Right atrium auricular region (tissue), 2 donors: ENCODE results near the gene ANKEF1. TPM values are rescaled to one million over a fixed set of nuclear protein-coding genes. Genes with fewer than 3 reads are reported as not detected.

Experiments used
- DNase-seq: peaks from one replicate; pipeline ENCODE4 v3.0.0-alpha.2; 2019; ENCODE audit warnings: low spot score
- H3K27ac ChIP-seq, 2 donors: fragments of 200-600 bp; sonication (generic); 1 replicate in 1 of 2; 2 replicates in 1 of 2; pipeline ENCODE4 v1.5.1; 2016 to 2019
- H3K27me3 ChIP-seq, 2 donors: fragments of 200-600 bp; sonication (generic); one replicate each; pipeline versions ENCODE4 v1.5.1 to v1.6.0; 2017 to 2019
- H3K36me3 ChIP-seq: fragments of 200-600 bp; sonication (generic); one replicate; pipeline ENCODE4 v1.5.1; 2016
- H3K4me1 ChIP-seq, 2 donors: fragments of 200-600 bp; sonication (generic); one replicate each; pipeline versions ENCODE4 v1.5.1 to v1.6.0; 2017 to 2019
- H3K4me3 ChIP-seq, 2 donors: fragments of 200-600 bp; sonication (generic); 1 replicate in 1 of 2; 2 replicates in 1 of 2; pipeline ENCODE4 v1.5.1; 2017 to 2019; ENCODE audit warnings: mild to moderate bottlenecking in 1 of 2, moderate library complexity in 1 of 2
- H3K9me3 ChIP-seq, 2 donors: fragments of 200-600 bp; sonication (generic); one replicate each; pipeline ENCODE4 v1.5.1; 2019
- CTCF ChIP-seq, 2 donors: fragments of 200-600 bp; sonication (generic); IDR thresholded peaks; one replicate each; pipeline ENCODE4 v1.5.1; 2019; ENCODE audit warnings: antibody characterized with exemption in 2 of 2
- total RNA-seq, 2 donors: library from RNA; depleted of rRNA; stranded (reverse); fragments of >200 nt; gene quantifications; one replicate each; pipeline ENCODE4 v1.1.0, GENCODE V29; 2016

Gene ANKEF1
- total RNA-seq, 2 donors from 2014 or later, result 1.1 to 2.6 TPM

- Histone ChIP-seq H3K4me3 (no peak overlapping the region), H3K9me3 (no peaks in the 10 kb centered on the region), H3K27me3 (no peaks in the 10 kb centered on the region), H3K27ac (no peak overlapping the region), H3K36me3 (no peaks in the 10 kb centered on the region), H3K4me1 (no peaks in the 10 kb centered on the region)
- DNase-seq, result no peak
- TF ChIP-seq CTCF (IDR thresholded peaks at IDR 0.05), result no peak
These were observed 39.7 kb downstream of the ANKEF1 start for GRCh38 chr20:10074513-10074912.

- no peak for TF ChIP-seq CTCF (IDR thresholded peaks at IDR 0.05)
- H3K27ac ChIP-seq, result no peak overlapping the region
- no peaks in the 10 kb centered on the region for H3K4me1 ChIP-seq
- H3K9me3 ChIP-seq, result no peaks in the 10 kb centered on the region
- H3K27me3 ChIP-seq, result no peaks in the 10 kb centered on the region
- no peaks in the 10 kb centered on the region for H3K36me3 ChIP-seq
- DNase-seq, result no peak
- no peak overlapping the region for H3K4me3 ChIP-seq
These were observed 40.8 kb downstream of the ANKEF1 start for GRCh38 chr20:10075606-10076005.

GRCh38 chr20:10076126-10077080 lies 41.6 kb downstream of the ANKEF1 start:
- Histone ChIP-seq H3K9me3 (no peaks in the 10 kb centered on the region), H3K36me3 (no peaks in the 10 kb centered on the region), H3K4me3 (no peak overlapping the region), H3K27me3 (no peaks in the 10 kb centered on the region), H3K4me1 (no peaks in the 10 kb centered on the region), H3K27ac (no peak overlapping the region)
- TF ChIP-seq CTCF (IDR thresholded peaks at IDR 0.05), result no peak
- no peak for DNase-seq

GRCh38 chr20:10077081-10077471 lies 42.3 kb downstream of the ANKEF1 start:
- H3K27me3 ChIP-seq, result no peaks in the 10 kb centered on the region
- no peak overlapping the region for H3K27ac ChIP-seq
- no peaks in the 10 kb centered on the region for H3K4me1 ChIP-seq
- H3K36me3 ChIP-seq, result no peaks in the 10 kb centered on the region
- no peak for DNase-seq
- H3K4me3 ChIP-seq, result no peak overlapping the region
- no peaks in the 10 kb centered on the region for H3K9me3 ChIP-seq
- TF ChIP-seq CTCF (IDR thresholded peaks at IDR 0.05), result peak in 1 of 2 donors; percentile 28

- no peak for TF ChIP-seq CTCF (IDR thresholded peaks at IDR 0.05)
- no peaks in the 10 kb centered on the region for H3K36me3 ChIP-seq
- no peak for DNase-seq
- no peak overlapping the region for H3K27ac ChIP-seq
- no peak overlapping the region for H3K4me3 ChIP-seq
- H3K27me3 ChIP-seq, result no peaks in the 10 kb centered on the region
- H3K4me1 ChIP-seq, result no peaks in the 10 kb centered on the region
- no peaks in the 10 kb centered on the region for H3K9me3 ChIP-seq
These were observed 43.1 kb downstream of the ANKEF1 start for GRCh38 chr20:10077886-10078285.
